Transverse colon (tissue), 3 donors: ENCODE data around the gene ZNF273.

Experiments
- CTCF ChIP-seq, 5 experiments: fragments of 200-600 bp in 3 of 5; fragments of 450-650 bp in 2 of 5; sonication (generic) in 3 of 5; IDR thresholded peaks; 1 replicate in 2 of 5; 2 replicates in 3 of 5; pipeline ENCODE4 v1.5.1; 2016 to 2017; ENCODE audit warnings: antibody characterized with exemption in 5 of 5, inconsistent platforms in 3 of 5, mild to moderate bottlenecking in 2 of 5, moderate library complexity in 1 of 5
- POLR2A ChIP-seq: fragments of 450-650 bp; IDR thresholded peaks from one replicate; pipeline ENCODE4 v1.6.1; 2016; ENCODE audit warnings: antibody characterized with exemption, mild to moderate bottlenecking, moderate library complexity

- TF ChIP-seq POLR2A, result peak; percentile 63
- no peak for TF ChIP-seq CTCF (IDR thresholded peaks at IDR 0.05)
These were observed at the start of gene ZNF273 for GRCh38 chr7:64902806-64903721.
